SW 1271 (cell line): ENCODE results near the gene LGALS7B.
"Not testable (repeated sequence)": the region's sequence is repeated elsewhere in the genome, so short reads cannot be mapped to it uniquely, and the experiment has no call there.

Experiments used
- DNase-seq, 2 experiments: peaks; one replicate each; lab custom pipeline; 2025; lab: John Stamatoyannopoulos, UW

Gene LGALS7B

GRCh38 chr19:38821230-38821825 lies 32.3 kb downstream of the LGALS7B start:
- DNase-seq = not testable (repeated sequence)

GRCh38 chr19:38825936-38826335 lies 36.9 kb downstream of the LGALS7B start:
- DNase-seq = not testable (repeated sequence)

GRCh38 chr19:38826856-38827551 lies 38.0 kb downstream of the LGALS7B start:
- DNase-seq = no peak

- DNase-seq = not testable (repeated sequence)
Observed at GRCh38 chr19:38829203-38829602, 40.2 kb downstream of the LGALS7B start.

GRCh38 chr19:38830039-38830733 lies 41.2 kb downstream of the LGALS7B start:
- DNase-seq = no peak

GRCh38 chr19:38831142-38831605 lies 42.2 kb downstream of the LGALS7B start:
- DNase-seq = peak; percentile 25 to 27

GRCh38 chr19:38833092-38833425 lies 44.1 kb downstream of the LGALS7B start:
- no peak for DNase-seq

- no peak for DNase-seq
Observed at GRCh38 chr19:38834104-38834490, 45.1 kb downstream of the LGALS7B start.

GRCh38 chr19:38834590-38834989 lies 45.6 kb downstream of the LGALS7B start:
- no peak for DNase-seq

GRCh38 chr19:38836159-38836982 lies 47.4 kb downstream of the LGALS7B start:
- no peak for DNase-seq

GRCh38 chr19:38836983-38837626 lies 48.1 kb downstream of the LGALS7B start:
- DNase-seq = no peak

- no peak for DNase-seq
Observed at GRCh38 chr19:38837656-38838121, 48.7 kb downstream of the LGALS7B start.

- DNase-seq = no peak
Observed at GRCh38 chr19:38838208-38838985, 49.4 kb downstream of the LGALS7B start.

GRCh38 chr19:38838986-38839761 lies 50.2 kb downstream of the LGALS7B start:
- no peak for DNase-seq

- DNase-seq = no peak
Observed at GRCh38 chr19:38839816-38840582, 51.0 kb downstream of the LGALS7B start.

- no peak for DNase-seq
Observed at GRCh38 chr19:38840583-38840968, 51.6 kb downstream of the LGALS7B start.
